K562 (cell line): ENCODE data around the gene ETV4. TPM values are rescaled to one million over a fixed set of nuclear protein-coding genes. Genes with fewer than 3 reads are reported as not detected.

Experiments used
- CHD7 ChIP-seq: fragments of 200-600 bp; sonication (generic); IDR thresholded peaks from one replicate; pipeline ENCODE4 v1.6.1; 2012; ENCODE audit warnings: mild to moderate bottlenecking, low read depth, low read length, inconsistent platforms
- SAP30 ChIP-seq: fragments of 200-600 bp; sonication (generic); IDR thresholded peaks from 2 replicates; pipeline ENCODE4 v1.6.1; 2012; ENCODE audit warnings: borderline replicate concordance, low read depth, mild to moderate bottlenecking, moderate library complexity, low read length, control low read depth, inconsistent platforms; ENCODE audit not compliant: insufficient read depth, poor library complexity, severe bottlenecking
- SNIP1 ChIP-seq: fragments of 450-650 bp; IDR thresholded peaks from 2 replicates; pipeline ENCODE4 v1.7.1; 2017; ENCODE audit warnings: low read depth, mild to moderate bottlenecking
- TFAP4 ChIP-seq: sonication (generic); formaldehyde crosslinking; IDR thresholded peaks from 2 replicates; pipeline ENCODE4 v1.8.0; 2022; ENCODE audit warnings: missing genetic modification reagents, mild to moderate bottlenecking, moderate library complexity, borderline replicate concordance
- TGIF2 ChIP-seq: sonication (generic); formaldehyde crosslinking; IDR thresholded peaks from 2 replicates; pipeline ENCODE4 v1.8.1; 2022; ENCODE audit warnings: mild to moderate bottlenecking, missing genetic modification reagents, moderate library complexity
- VEZF1 ChIP-seq: fragments of 200-800 bp; sonication (Bioruptor generic); IDR thresholded peaks from 2 replicates; pipeline ENCODE4 v1.6.1; 2017; ENCODE audit warnings: missing genetic modification characterization, missing compliant biosample characterization
- ZNF165 ChIP-seq: fragments of 250-450 bp; sonication (Bioruptor Pico); IDR thresholded peaks from 2 replicates; pipeline ENCODE4 v1.4.0; 2020; ENCODE audit warnings: borderline replicate concordance
- polyA plus RNA-seq, 8 experiments: library from polyadenylated mRNA; depleted of rRNA in 4 of 8; stranded (reverse) in 5 of 8; unstranded in 3 of 8; fragments of >200 nt; fragmentation: Nextera tagmentation in 2 of 8; fragmentation: Illumina TruSeq in 1 of 8; extraction: Ambion mirVana in 2 of 8; extraction: Trizol in 1 of 8; gene quantifications; 2 replicates each; pipeline versions ENCODE4 v1.2.1 to v1.2.3, GENCODE V29; 2011 to 2014; ENCODE audit warnings: inconsistent platforms in 1 of 8, missing spikeins in 1 of 8
- total RNA-seq, 7 experiments: library from RNA; depleted of rRNA in 6 of 7; stranded (reverse); fragments of >200 nt in 6 of 7; fragmentation: Illumina TruSeq in 2 of 7; extraction: Trizol in 2 of 7; gene quantifications; 2 replicates each; pipeline versions ENCODE4 v1.2.1 to v1.2.3, GENCODE V29; 2011 to 2021; ENCODE audit warnings: low replicate concordance in 1 of 7

ETV4 gene
- total and polyA plus RNA-seq, 9 of the 15 experiments (the other 6 are each of a cell fraction or from before 2014, with no cell fraction given), result 5.5 to 66.3 (median 28.2) TPM

- TF ChIP-seq VEZF1, result peak; percentile 79; the same call in 1 of the 2 replicates
- no peak for TF ChIP-seq SNIP1
- no peak for TF ChIP-seq TGIF2 (CRISPR knock-in tag)
- no peak for TF ChIP-seq ZNF165 (CRISPR knock-in tag)
- TF ChIP-seq TFAP4 (CRISPR knock-in tag), result peak; percentile 49
- peak; percentile 83 for TF ChIP-seq SAP30
- no peak for TF ChIP-seq CHD7
Observed at GRCh38 chr17:43546319-43547188, at the start of gene ETV4 (continued).
